A549 (cell line): Measurements from ENCODE around the gene PLEKHA7. TPM values are rescaled to one million over a fixed set of nuclear protein-coding genes. Genes with fewer than 3 reads are reported as not detected.

Experiments used
- ATAC-seq, 2 experiments: fragments of 200-7000 bp in 1 of 2; fragments of >200 bp in 1 of 2; cut with Nextera tagmentation in 1 of 2; cut with Tn5 transposase in 1 of 2; 3 replicates each; pipeline versions ENCODE4 v1.8.0 to v1.9.1; 2018 to 2020; ENCODE audit warnings: mild to moderate bottlenecking in 1 of 2, moderate library complexity in 1 of 2
- CTCF ChIA-PET: fragments of 300-600 bp; sonication (Branson Sonifier 250); formaldehyde crosslinking; extraction: SDS; loops from one replicate; lab custom pipeline; 2021; ENCODE audit warnings: antibody characterized with exemption, inconsistent platforms; lab: Yijun Ruan, JAX
- POLR2A ChIA-PET: fragments of 350-600 bp; formaldehyde crosslinking; extraction: SDS; loops from one replicate; lab custom pipeline; 2021; ENCODE audit warnings: antibody characterized with exemption, inconsistent platforms; lab: Yijun Ruan, JAX
- DNase-seq, 2 experiments: peaks; one replicate each; pipeline versions ENCODE4 v3.0.0 to v3.0.0-alpha.2; 2011 to 2016; ENCODE audit warnings: low read depth in 1 of 2, low spot score in 1 of 2
- FAIRE-seq: peaks from 2 replicates; lab custom pipeline; 2011; peaks lifted over from hg19 to GRCh38; lab: Jason Lieb, UNC
- H3K27ac ChIP-seq, 2 experiments: fragments of >200 bp; sonication (Bioruptor Twin); formaldehyde crosslinking; 3 replicates each; pipeline ENCODE4 v1.5.1; 2016 to 2017
- H3K4me1 ChIP-seq: fragments of >200 bp; sonication (Bioruptor Twin); formaldehyde crosslinking; 3 replicates; pipeline ENCODE4 v1.6.1; 2016
- H3K4me2 ChIP-seq: fragments of >200 bp; sonication (Bioruptor Twin); formaldehyde crosslinking; 3 replicates; pipeline ENCODE4 v1.6.1; 2016
- H3K4me3 ChIP-seq: fragments of >200 bp; sonication (Bioruptor Twin); formaldehyde crosslinking; 3 replicates; pipeline ENCODE4 v1.5.1; 2016
- H3K9me3 ChIP-seq: fragments of >200 bp; sonication (Bioruptor Twin); formaldehyde crosslinking; 3 replicates; pipeline ENCODE4 v1.6.1; 2016
- BHLHE40 ChIP-seq: IDR thresholded peaks from 2 replicates; pipeline ENCODE4 v1.6.1; 2012; ENCODE audit warnings: low read depth, low read length, inconsistent platforms
- CEBPB ChIP-seq, 2 experiments: fragments of >200 bp in 1 of 2; sonication (Bioruptor Twin) in 1 of 2; formaldehyde crosslinking in 1 of 2; IDR thresholded peaks; 2 replicates each; pipeline ENCODE4 v1.6.1; 2012 to 2016
- CHD2 ChIP-seq: fragments of 150-350 bp; IDR thresholded peaks from 2 replicates; pipeline ENCODE4 v1.6.1; 2014; ENCODE audit warnings: low read length; ENCODE audit not compliant: partially characterized antibody
- ESRRA ChIP-seq: fragments of 150-350 bp; IDR thresholded peaks from 2 replicates; pipeline ENCODE4 v1.6.1; 2014; ENCODE audit warnings: mild to moderate bottlenecking, low read length, borderline replicate concordance
- GATA3 ChIP-seq: IDR thresholded peaks from 2 replicates; pipeline ENCODE4 v1.6.1; 2012; ENCODE audit warnings: borderline replicate concordance
- MAFK ChIP-seq: fragments of 450-650 bp; IDR thresholded peaks from 2 replicates; pipeline ENCODE4 v1.6.1; 2014; ENCODE audit not compliant: partially characterized antibody
- MYC ChIP-seq: IDR thresholded peaks from 2 replicates; pipeline ENCODE4 v1.6.1; 2012; ENCODE audit warnings: mild to moderate bottlenecking, inconsistent platforms, low read length, improper control_type of control experiment, borderline replicate concordance
- NPAS2 ChIP-seq: fragments of 250-450 bp; sonication (Bioruptor Pico); IDR thresholded peaks from 2 replicates; pipeline ENCODE4 v1.8.0; 2022; ENCODE audit warnings: mild to moderate bottlenecking, moderate library complexity, borderline replicate concordance
- RAD21 ChIP-seq, 2 experiments: fragments of >200 bp in 1 of 2; sonication (Bioruptor Twin) in 1 of 2; formaldehyde crosslinking in 1 of 2; IDR thresholded peaks in 1 of 2; conservative IDR thresholded peaks in 1 of 2; 2 replicates in 1 of 2; 3 replicates in 1 of 2; pipeline ENCODE4 v1.6.1; 2012 to 2018; ENCODE audit warnings: inconsistent platforms in 1 of 2
- RARB ChIP-seq: fragments of 250-450 bp; sonication (Bioruptor Pico); IDR thresholded peaks from 2 replicates; pipeline ENCODE4 v1.8.0; 2021; ENCODE audit warnings: mild to moderate bottlenecking, moderate library complexity
- RCOR1 ChIP-seq: fragments of 150-350 bp; IDR thresholded peaks from 2 replicates; pipeline ENCODE4 v1.6.1; 2014; ENCODE audit warnings: antibody characterized with exemption, low read length, low read depth
- ZC3H11A ChIP-seq: fragments of 450-650 bp; IDR thresholded peaks from 2 replicates; pipeline ENCODE4 v1.6.1; 2014; ENCODE audit warnings: antibody characterized with exemption, mild to moderate bottlenecking
- WGBS: methylation state at CpG from one replicate; pipeline ENCODE4 v1.1.6; 2017; ENCODE audit errors: missing lambda C conversion rate; 5-methylcytosine and 5-hydroxymethylcytosine counted together
- polyA plus RNA-seq, 4 experiments: library from polyadenylated mRNA; depleted of rRNA in 3 of 4; stranded (reverse); fragments of >200 nt; fragmentation: RNase III in 1 of 4; extraction: RNeasy Plus Mini Kit Qiagen cat#74134 plus additional on column Dnase treatment in 1 of 4; gene quantifications; 2 replicates in 3 of 4; 3 replicates in 1 of 4; pipeline ENCODE4 v1.2.3, GENCODE V29; 2011 to 2017
- TF ChIP-seq, protein P1 (sequence below): fragments of 250-450 bp; sonication (Bioruptor Pico); IDR thresholded peaks from 2 replicates; pipeline ENCODE4 v1.5.0; 2021; ENCODE audit warnings: mild to moderate bottlenecking, moderate library complexity, borderline replicate concordance
- TF ChIP-seq, protein P2 (sequence below): fragments of 250-450 bp; sonication (Bioruptor Pico); IDR thresholded peaks from 2 replicates; pipeline ENCODE4 v1.5.0; 2020; ENCODE audit warnings: low read depth, mild to moderate bottlenecking, moderate library complexity
- TF ChIP-seq, protein P3 (sequence below): fragments of >200 bp; sonication (Bioruptor Twin); formaldehyde crosslinking; IDR thresholded peaks from 3 replicates; pipeline ENCODE4 v1.5.1; 2016
- TF ChIP-seq, protein P4 (sequence below): fragments of 200-600 bp; sonication (generic); IDR thresholded peaks from 2 replicates; pipeline ENCODE4 v1.6.1; 2016; ENCODE audit warnings: antibody characterized with exemption, mild to moderate bottlenecking, moderate library complexity
- TF ChIP-seq, protein P5 (sequence below): fragments of 450-650 bp; IDR thresholded peaks from 2 replicates; pipeline ENCODE4 v1.6.1; 2014; ENCODE audit warnings: antibody characterized with exemption
- TF ChIP-seq, protein P6 (sequence below): IDR thresholded peaks from 2 replicates; pipeline ENCODE4 v1.6.1; 2012

The PLEKHA7 gene
- polyA plus RNA-seq, 2 of the 4 experiments (the other 2 are of a cell fraction), result 8.7 to 13.8 TPM

DNA sequence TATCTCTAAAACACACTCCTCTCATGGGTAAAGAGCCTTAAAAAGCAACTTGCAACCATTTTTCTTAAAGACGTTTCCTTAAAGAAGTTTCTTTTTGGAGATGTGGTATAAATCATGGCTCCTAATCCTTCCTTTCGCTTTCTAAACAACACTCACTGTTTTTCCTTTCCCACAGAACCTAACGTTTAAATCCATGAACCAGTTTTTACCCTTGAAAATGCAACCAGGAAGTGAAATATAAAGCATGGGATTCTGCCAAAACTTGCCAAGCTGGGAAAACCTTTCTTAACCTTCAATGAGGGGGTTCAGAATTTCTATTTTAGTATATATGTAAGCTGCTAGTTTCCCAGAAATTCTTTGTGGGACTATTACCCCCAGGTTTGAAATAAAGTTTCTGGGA, 8.6 kb downstream of the PLEKHA7 start:
- POLR2A ChIA-PET, result no interaction called here

DNA sequence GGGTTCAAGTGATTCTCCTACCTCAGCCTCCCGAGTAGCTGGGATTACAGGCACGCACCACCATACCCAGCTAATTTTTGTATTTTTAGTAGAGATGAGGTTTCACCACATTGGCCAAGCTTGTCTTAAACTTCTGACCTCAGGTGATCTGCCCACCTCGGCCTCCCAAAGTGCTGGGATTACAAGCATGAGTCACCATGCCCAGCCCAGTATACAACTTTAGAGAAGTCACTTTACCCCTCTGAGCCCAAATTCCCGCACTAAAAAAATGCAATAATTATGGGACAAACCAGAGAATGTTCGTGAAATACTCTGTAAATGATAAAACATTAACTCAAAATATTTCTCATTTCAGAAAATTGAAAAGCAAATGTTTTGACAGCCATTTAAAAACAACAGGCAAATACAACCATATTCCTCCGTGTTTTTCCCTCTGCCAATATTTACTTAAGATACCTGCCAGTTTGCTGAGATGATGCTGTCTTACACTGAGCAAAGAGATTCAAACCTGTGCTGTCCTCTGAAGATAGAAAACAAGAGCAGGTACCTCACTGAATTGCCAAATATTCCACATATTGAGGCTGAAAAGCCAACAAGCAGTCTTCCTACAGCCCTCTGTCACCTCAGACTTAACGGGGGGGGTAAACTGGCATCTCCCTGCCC, 9.6 kb downstream of the PLEKHA7 start:
- 46% methylated on average over 7 of the region's 7 CpGs for WGBS
- POLR2A ChIA-PET, result no interaction called here

More for the DNA sequence above, 8.6 kb downstream of the PLEKHA7 start:
- ATAC-seq (no peak), DNase-seq (no peak)
- WGBS, result 57% methylated on average over 3 of the region's 3 CpGs
- Histone ChIP-seq H3K9me3 (no peaks in the 10 kb centered on the region; the same call in 2 of the 3 replicates), H3K4me3 (no peak overlapping the region), H3K27ac (no peak overlapping the region), H3K4me2 (no peak overlapping the region)
- CTCF ChIA-PET, result no interaction called here
- TF ChIP-seq GATA3 (no peak), MYC (no peak), BHLHE40 (no peak), CHD2 (no peak)
- TF ChIP-seq, protein P1, sequence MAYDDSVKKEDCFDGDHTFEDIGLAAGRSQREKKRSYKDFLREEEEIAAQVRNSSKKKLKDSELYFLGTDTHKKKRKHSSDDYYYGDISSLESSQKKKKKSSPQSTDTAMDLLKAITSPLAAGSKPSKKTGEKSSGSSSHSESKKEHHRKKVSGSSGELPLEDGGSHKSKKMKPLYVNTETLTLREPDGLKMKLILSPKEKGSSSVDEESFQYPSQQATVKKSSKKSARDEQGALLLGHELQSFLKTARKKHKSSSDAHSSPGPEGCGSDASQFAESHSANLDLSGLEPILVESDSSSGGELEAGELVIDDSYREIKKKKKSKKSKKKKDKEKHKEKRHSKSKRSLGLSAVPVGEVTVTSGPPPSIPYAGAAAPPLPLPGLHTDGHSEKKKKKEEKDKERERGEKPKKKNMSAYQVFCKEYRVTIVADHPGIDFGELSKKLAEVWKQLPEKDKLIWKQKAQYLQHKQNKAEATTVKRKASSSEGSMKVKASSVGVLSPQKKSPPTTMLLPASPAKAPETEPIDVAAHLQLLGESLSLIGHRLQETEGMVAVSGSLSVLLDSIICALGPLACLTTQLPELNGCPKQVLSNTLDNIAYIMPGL (CRISPR knock-in tag), result no peak
- TF ChIP-seq, all 56 proteins: peak for 0
- peaks cover 17% of the 10 kb centered on the region for H3K4me1 ChIP-seq
- FAIRE-seq, result peak; percentile 59

More for the DNA sequence above, 9.6 kb downstream of the PLEKHA7 start:
- no peaks in the 10 kb centered on the region; the same call in 2 of the 3 replicates for H3K9me3 ChIP-seq
- no peak for TF ChIP-seq RCOR1
- TF ChIP-seq, protein P2, sequence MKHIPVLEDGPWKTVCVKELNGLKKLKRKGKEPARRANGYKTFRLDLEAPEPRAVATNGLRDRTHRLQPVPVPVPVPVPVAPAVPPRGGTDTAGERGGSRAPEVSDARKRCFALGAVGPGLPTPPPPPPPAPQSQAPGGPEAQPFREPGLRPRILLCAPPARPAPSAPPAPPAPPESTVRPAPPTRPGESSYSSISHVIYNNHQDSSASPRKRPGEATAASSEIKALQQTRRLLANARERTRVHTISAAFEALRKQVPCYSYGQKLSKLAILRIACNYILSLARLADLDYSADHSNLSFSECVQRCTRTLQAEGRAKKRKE (CRISPR knock-in tag), result no peak
- TF ChIP-seq, protein P3, sequence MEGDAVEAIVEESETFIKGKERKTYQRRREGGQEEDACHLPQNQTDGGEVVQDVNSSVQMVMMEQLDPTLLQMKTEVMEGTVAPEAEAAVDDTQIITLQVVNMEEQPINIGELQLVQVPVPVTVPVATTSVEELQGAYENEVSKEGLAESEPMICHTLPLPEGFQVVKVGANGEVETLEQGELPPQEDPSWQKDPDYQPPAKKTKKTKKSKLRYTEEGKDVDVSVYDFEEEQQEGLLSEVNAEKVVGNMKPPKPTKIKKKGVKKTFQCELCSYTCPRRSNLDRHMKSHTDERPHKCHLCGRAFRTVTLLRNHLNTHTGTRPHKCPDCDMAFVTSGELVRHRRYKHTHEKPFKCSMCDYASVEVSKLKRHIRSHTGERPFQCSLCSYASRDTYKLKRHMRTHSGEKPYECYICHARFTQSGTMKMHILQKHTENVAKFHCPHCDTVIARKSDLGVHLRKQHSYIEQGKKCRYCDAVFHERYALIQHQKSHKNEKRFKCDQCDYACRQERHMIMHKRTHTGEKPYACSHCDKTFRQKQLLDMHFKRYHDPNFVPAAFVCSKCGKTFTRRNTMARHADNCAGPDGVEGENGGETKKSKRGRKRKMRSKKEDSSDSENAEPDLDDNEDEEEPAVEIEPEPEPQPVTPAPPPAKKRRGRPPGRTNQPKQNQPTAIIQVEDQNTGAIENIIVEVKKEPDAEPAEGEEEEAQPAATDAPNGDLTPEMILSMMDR, result no peak
- TF ChIP-seq ZC3H11A, result no peak
- TF ChIP-seq, protein P4, sequence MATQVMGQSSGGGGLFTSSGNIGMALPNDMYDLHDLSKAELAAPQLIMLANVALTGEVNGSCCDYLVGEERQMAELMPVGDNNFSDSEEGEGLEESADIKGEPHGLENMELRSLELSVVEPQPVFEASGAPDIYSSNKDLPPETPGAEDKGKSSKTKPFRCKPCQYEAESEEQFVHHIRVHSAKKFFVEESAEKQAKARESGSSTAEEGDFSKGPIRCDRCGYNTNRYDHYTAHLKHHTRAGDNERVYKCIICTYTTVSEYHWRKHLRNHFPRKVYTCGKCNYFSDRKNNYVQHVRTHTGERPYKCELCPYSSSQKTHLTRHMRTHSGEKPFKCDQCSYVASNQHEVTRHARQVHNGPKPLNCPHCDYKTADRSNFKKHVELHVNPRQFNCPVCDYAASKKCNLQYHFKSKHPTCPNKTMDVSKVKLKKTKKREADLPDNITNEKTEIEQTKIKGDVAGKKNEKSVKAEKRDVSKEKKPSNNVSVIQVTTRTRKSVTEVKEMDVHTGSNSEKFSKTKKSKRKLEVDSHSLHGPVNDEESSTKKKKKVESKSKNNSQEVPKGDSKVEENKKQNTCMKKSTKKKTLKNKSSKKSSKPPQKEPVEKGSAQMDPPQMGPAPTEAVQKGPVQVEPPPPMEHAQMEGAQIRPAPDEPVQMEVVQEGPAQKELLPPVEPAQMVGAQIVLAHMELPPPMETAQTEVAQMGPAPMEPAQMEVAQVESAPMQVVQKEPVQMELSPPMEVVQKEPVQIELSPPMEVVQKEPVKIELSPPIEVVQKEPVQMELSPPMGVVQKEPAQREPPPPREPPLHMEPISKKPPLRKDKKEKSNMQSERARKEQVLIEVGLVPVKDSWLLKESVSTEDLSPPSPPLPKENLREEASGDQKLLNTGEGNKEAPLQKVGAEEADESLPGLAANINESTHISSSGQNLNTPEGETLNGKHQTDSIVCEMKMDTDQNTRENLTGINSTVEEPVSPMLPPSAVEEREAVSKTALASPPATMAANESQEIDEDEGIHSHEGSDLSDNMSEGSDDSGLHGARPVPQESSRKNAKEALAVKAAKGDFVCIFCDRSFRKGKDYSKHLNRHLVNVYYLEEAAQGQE, result no peak
- TF ChIP-seq MAFK, result no peak
- no peak for TF ChIP-seq NPAS2 (CRISPR knock-in tag)
- no peak for TF ChIP-seq RAD21 (conservative IDR thresholded peaks at IDR 0.05 in 1 of 2, IDR thresholded peaks at IDR 0.05 in 1 of 2)
- TF ChIP-seq, protein P5, sequence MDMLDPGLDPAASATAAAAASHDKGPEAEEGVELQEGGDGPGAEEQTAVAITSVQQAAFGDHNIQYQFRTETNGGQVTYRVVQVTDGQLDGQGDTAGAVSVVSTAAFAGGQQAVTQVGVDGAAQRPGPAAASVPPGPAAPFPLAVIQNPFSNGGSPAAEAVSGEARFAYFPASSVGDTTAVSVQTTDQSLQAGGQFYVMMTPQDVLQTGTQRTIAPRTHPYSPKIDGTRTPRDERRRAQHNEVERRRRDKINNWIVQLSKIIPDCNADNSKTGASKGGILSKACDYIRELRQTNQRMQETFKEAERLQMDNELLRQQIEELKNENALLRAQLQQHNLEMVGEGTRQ, result no peak
- no peak for TF ChIP-seq ESRRA
- TF ChIP-seq RARB, result no peak
- TF ChIP-seq, protein P6, sequence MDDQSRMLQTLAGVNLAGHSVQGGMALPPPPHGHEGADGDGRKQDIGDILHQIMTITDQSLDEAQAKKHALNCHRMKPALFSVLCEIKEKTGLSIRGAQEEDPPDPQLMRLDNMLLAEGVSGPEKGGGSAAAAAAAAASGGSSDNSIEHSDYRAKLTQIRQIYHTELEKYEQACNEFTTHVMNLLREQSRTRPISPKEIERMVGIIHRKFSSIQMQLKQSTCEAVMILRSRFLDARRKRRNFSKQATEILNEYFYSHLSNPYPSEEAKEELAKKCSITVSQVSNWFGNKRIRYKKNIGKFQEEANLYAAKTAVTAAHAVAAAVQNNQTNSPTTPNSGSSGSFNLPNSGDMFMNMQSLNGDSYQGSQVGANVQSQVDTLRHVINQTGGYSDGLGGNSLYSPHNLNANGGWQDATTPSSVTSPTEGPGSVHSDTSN, result no peak
- TF ChIP-seq, protein P1 (CRISPR knock-in tag), result no peak
- TF ChIP-seq CEBPB (IDR thresholded peaks at IDR 0.05), result no peak
- H3K4me2 ChIP-seq, result peak overlapping the region; percentile 41; the same call in 2 of the 3 replicates
- FAIRE-seq (no peak), DNase-seq (no peak), ATAC-seq (no peak)
- H3K27ac ChIP-seq, result no peak overlapping the region
- peaks cover 13% of the 10 kb centered on the region for H3K4me1 ChIP-seq
- H3K4me3 ChIP-seq, result no peak overlapping the region
- CTCF ChIA-PET, result interaction anchor here (0.7 to 1.9 kb wide), 3 partner anchors 14 to 58 kb away, joined by 3 to 5 read pairs (median 3); no protein-coding TSS in a partner anchor
